ENCODE data around the gene ATG4C. TPM values are rescaled to one million over a fixed set of nuclear protein-coding genes. Genes with fewer than 3 reads are reported as not detected.

ATG4C gene
- total RNA-seq, 1 donor from 2014 or later, result 4.5 TPM

- no peak for ATAC-seq
Observed at GRCh38 chr1:62906428-62906886, 122.5 kb downstream of the ATG4C start.

DNA sequence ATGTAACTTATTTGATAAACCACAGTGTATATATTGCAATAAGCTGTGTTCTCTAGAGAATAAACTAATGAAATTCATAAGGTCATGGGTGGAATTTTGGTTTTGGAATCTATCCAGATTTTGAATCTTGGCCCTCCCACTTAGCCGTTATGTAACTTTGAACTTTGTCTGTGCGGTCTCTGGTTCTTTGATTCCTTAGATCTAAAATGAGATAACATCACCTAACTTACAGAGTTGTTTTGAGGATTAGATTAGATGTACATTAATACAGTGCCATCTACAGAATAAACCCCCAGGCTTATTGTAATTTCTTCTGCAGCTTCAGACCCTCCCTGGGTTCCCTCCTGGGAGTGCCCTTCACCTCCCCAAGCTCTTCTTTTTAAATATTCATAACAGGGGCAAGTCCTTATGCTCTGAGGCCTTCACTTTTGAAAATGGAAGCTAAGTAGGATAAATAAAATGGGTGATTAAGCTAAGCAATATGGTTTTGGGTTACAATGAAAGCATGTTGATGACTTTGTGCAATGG is 124.3 kb downstream of the ATG4C start:
- no peak for ATAC-seq

DNA sequence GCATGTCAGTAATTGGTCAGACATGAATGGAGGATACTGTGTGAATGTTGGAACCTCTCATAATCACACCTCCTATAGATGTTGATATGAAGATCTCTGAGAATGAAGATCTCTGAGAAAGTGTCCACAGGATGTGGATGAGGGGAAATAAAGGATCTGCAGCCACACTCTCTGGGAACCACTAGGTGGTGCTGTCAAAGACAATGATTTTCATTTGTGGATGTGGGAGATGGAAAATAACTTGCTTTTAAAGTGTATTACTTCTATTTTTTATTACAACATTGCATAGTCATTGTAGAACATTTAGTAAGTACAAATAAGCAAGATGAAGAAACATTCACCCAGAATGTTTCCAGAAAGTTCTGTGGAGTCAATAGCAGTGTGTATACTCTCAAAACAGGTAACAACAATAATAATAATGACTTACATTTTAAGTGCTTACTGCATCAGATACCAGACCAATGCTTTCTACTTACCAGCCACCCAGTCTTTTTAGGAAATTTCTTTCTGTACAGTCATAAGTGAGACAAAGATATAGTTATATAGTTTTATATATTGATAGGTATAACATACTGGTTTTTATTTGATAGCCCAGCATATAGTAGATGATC is 128.2 kb downstream of the ATG4C start:
- ATAC-seq, result no peak

Other genes with a start within 250 kb of the ATG4C start
- not detected for gene ANGPTL3, start 186.6 kb upstream of the ATG4C start, total RNA-seq
- gene DOCK7, start 95.7 kb upstream of the ATG4C start, total RNA-seq, result 15.6 TPM